ENCODE data around the gene TGIF1.
A peak's percentile ranks its signal among the peaks of the same experiment; 100 is the strongest.
"Not testable (repeated sequence)": the region's sequence is repeated elsewhere in the genome, so short reads cannot be mapped to it uniquely, and the experiment has no call there.

The TGIF1 gene

GRCh38 chr18:3450012-3450798 is at the start of gene TGIF1:
Gene TGIF1, plus strand, starts transcription at chr18:3450172. Its CDS starts 318 bp downstream, at chr18:3450490.
- peak; percentile 37 for DNase-seq (ENCODE audit: low read depth, low spot score)

GRCh38 chr18:3400567-3401296 is 49.2 kb upstream of the TGIF1 start:
- no peak for DNase-seq (ENCODE audit: low read depth, low spot score)

- no peak for DNase-seq (ENCODE audit: low read depth, low spot score)
Observed at GRCh38 chr18:3401669-3402620, 48.0 kb upstream of the TGIF1 start.

GRCh38 chr18:3402982-3403451 is 47.0 kb upstream of the TGIF1 start:
- DNase-seq (ENCODE audit: low read depth, low spot score) = no peak

DNA sequence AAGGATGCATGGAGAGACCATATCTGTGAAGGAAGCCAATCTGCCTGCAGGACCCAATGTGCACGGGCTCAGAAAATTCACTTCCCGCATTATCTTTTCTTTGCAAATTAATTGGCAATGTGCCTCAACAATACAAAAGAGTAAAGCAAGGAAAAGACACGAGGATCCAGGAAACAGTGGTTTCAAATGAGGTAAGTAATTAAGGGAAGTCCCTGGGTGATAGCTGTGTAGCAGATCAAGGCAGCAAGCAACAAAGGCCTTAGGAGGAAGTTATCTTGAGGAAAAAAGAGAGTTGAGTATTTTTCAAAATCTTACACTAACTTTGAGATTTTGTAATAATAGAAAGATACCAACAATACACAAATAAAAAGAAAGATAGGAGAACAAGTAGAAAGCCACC is 44.3 kb upstream of the TGIF1 start:
- DNase-seq (ENCODE audit: low read depth, low spot score) = no peak

DNA sequence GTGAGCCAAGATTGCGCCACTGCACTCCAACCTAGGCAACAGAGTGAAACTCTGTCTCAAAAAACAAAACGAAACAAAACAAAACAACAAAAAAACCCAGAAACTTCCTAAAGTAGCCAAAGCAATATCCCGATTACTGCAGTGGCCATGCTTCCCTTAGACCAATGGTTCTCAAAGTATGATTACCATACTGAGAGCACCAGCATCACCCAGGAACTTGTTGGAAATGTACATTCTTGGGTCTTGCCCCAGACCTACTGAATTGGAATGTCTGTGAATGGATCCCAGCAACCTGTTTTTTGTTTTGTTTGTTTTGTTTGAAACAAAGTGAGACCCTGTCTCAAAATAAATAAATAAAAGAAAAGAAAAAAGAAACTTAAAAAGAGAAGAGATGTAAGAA is 41.9 kb upstream of the TGIF1 start:
- no peak for DNase-seq (ENCODE audit: low read depth, low spot score)

GRCh38 chr18:3409811-3410210 is 40.2 kb upstream of the TGIF1 start:
- no peak for DNase-seq (ENCODE audit: low read depth, low spot score)

- DNase-seq (ENCODE audit: low read depth, low spot score) = no peak
Observed at GRCh38 chr18:3410273-3410672, 39.7 kb upstream of the TGIF1 start.

DNA sequence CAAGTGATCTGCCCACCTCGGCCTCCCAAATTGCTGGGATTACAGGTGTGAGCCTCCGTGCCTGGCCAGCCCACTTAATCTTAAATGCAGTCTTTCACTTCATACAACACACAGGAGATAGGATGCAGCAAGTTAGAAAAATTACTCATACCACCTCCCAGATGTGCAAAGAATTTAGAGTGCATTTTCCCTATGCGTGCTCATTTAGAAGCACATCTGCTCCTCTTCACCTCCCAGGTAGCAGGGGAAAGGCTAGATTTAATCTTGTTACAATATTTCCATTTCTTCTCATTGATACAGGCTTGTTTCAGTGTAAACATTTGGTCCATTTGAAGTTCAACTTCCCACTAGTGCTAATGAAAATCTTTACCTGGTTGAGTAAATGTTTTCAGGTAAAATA is 39.1 kb upstream of the TGIF1 start:
- DNase-seq (ENCODE audit: low read depth, low spot score) = not testable (repeated sequence)

- DNase-seq (ENCODE audit: low read depth, low spot score) = no peak
Observed at GRCh38 chr18:3411327-3411726, 38.6 kb upstream of the TGIF1 start.

- no peak for DNase-seq (ENCODE audit: low read depth, low spot score)
Observed at GRCh38 chr18:3411854-3412268, 38.1 kb upstream of the TGIF1 start.

DNA sequence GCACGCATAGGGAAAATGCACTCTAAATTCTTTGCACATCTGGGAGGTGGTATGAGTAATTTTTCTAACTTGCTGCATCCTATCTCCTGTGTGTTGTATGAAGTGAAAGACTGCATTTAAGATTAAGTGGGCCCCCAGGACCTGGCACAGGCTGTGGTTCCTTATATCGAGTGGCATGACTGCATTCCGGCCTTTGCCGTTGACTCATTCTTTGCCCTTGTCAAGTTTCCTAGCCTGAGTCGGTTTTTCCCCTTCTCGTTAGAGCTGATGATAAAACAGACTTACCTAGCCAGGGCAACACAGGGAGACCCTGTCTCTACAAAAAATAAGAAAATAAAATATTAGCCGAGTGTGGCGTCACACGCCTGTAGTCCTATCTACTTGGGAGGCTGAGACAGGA is 37.4 kb upstream of the TGIF1 start:
- not testable (repeated sequence) for DNase-seq (ENCODE audit: low read depth, low spot score)

- no peak for DNase-seq (ENCODE audit: low read depth, low spot score)
Observed at GRCh38 chr18:3415110-3415509, 34.9 kb upstream of the TGIF1 start.

DNA sequence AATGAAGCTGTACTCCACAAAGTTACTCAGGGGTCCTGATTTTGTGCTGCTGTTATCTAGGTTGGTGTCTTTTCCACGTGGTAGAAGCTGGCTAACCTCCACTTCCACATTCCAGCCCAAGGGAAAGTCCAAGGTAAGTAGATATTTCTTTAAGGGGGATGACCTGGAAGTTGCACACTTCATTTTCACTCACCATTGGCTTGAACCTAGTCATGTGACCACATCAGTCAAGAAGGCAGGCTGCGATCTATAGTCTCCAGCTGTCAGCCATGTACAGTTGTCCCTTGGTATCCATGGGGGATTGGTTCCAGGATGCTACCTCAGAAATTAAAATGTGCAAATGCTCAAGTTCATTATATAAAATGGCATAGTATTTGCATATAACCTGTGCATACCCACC is 31.9 kb upstream of the TGIF1 start:
- no peak for DNase-seq (ENCODE audit: low read depth, low spot score)

DNA sequence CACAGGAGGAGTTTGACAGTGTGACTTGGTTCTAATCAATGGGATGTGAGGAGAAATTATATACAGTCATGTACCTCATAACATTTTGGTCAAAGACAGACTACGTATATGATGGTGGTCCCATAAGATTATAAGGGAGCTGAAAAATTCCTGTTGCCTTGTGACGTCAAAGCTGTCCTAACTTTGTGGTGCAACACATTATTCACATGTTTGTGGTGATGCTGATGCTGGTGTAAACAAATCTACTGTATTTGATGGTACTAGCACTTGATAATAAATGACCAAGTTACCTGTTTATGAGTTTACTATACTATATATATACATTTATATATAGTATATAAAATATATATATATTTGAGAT is 29.1 kb upstream of the TGIF1 start:
- DNase-seq (ENCODE audit: low read depth, low spot score) = no peak

DNA sequence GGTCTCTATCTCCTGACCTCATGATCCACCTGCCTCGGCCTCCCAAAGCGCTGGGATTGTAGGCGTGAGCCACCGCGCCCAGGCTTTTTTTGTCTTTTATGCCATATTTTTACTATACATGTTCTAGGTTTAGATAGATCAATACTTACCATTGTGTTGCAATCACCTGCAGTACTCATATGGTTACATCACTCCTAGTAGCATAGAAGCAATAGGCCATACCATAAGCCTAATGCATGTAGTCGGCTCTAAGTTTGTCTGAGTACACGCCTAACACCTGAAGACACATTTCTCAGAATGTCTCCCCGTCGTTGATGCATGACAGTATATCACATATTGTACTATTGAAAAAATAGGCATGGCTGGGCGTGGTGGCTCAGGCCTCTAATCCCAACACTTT is 27.1 kb upstream of the TGIF1 start:
- no peak for DNase-seq (ENCODE audit: low read depth, low spot score)

- DNase-seq (ENCODE audit: low read depth, low spot score) = no peak
Observed at GRCh38 chr18:3424280-3424890, 25.6 kb upstream of the TGIF1 start.

- no peak for DNase-seq (ENCODE audit: low read depth, low spot score)
Observed at GRCh38 chr18:3425030-3425429, 24.9 kb upstream of the TGIF1 start.

- no peak for DNase-seq (ENCODE audit: low read depth, low spot score)
Observed at GRCh38 chr18:3425446-3425845, 24.5 kb upstream of the TGIF1 start.

- DNase-seq (ENCODE audit: low read depth, low spot score) = no peak
Observed at GRCh38 chr18:3426074-3426473, 23.9 kb upstream of the TGIF1 start.

- DNase-seq (ENCODE audit: low read depth, low spot score) = no peak
Observed at GRCh38 chr18:3427944-3428343, 22.0 kb upstream of the TGIF1 start.
